Measurements from ENCODE around the gene ADAMTS2.

ADAMTS2 gene

DNA sequence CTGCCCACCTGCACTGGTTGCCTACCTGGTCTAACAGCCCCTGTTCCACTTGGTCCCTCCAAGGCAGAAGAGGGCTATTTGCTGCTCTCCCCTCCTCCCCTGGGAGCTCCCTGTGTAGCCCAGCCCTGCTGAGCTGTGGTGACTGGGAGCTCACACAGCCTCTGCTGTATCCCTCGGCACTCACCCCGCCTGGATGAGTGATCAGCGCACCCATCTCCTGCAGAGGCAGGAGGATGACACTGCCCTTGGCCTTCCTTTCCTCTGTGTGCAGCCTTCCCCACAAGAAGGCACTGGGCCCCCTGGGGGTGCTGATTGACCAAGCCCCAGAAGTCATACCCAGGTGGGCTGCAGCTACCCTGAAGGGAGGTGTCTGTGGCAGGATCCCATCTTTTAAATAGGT lies 134.2 kb downstream of the ADAMTS2 start:
- DNase-seq: no peak

DNA sequence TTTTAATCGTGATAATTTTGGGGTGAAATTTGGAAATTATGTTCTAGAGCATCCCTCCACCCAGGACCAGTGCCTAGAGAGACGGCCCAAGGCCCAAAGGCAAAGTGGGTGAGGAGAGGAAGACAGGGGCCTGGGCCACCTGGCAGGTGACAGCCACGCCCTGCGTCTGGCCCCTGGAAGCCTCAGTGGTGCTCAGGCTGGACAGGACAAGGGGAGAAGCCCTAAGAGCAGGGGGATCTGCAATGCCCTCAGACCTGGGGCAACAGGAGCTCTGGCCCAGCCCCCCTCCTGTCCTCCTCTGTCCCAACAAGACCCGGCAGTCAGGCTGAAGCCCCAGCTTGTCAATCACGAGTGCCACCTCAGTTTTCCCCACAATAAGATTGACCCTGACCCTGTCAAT lies 134.8 kb downstream of the ADAMTS2 start:
- no peak for DNase-seq

DNA sequence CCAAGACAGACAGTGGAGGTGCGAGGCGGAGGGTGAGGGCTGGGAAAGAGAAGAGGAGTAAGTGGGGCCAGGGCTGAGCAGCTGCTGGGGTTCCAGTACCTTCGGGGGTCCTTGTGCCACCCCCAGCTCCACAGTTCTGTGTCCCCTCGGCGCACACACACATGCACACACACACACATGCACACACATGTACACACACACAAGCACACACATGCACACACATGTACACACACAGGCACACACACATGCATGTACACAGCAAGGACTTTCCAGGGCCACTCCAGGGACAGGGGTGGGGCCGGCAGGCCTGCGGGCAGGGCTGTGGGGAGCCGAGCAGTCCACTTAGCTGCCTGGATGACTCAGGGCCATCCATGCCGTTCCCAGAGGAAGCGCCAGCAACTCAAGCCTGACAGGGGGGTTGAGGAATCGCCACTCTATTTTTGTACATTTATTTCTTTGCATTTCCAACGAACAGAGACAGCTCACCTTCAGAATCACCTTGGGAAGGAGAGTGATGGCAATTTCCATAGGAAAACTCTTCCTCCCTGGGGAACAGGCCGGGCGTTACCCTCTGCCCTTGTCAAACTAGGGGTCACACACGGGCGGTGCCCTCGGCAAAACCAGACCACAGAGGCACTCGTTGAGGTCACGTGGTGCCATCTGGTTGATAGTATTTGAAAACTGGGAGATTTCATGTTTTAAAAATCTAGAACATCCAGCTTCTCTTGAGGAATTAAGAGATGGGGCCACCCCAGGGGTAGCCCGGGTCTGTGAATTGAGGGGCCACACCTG lies 135.7 kb downstream of the ADAMTS2 start:
- DNase-seq: no peak

DNA sequence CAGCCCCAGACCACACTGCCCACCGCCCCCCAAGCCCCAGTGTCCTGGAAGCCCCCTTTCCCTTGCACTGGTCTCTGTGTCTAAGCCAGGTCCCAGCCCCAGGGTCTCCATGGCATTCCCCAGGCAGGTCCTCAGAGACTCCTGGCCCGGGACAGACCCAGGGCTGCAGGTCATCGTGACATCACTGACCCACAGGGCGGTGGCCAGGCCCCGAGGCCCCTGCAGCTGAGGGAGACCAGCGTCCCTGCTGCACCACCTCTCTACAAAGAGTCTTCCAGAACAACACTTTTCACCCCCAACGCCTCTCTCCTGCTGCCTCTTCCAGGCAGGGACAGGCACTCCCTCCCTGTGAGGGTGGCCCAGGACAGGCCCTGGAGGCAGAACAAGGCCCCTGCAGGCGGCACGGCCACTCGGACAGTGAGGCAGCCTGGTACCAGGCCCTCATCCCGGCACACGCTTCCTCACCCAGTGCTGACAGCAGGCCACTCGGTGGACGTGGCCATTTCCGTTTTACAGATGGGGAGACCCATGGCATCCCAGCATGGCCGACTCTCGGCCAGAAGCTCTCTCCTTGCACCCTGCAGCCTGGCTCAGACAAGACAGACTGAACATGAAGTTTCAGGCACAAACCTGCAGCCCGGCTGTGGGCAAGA lies 136.4 kb downstream of the ADAMTS2 start:
- no peak for DNase-seq

DNA sequence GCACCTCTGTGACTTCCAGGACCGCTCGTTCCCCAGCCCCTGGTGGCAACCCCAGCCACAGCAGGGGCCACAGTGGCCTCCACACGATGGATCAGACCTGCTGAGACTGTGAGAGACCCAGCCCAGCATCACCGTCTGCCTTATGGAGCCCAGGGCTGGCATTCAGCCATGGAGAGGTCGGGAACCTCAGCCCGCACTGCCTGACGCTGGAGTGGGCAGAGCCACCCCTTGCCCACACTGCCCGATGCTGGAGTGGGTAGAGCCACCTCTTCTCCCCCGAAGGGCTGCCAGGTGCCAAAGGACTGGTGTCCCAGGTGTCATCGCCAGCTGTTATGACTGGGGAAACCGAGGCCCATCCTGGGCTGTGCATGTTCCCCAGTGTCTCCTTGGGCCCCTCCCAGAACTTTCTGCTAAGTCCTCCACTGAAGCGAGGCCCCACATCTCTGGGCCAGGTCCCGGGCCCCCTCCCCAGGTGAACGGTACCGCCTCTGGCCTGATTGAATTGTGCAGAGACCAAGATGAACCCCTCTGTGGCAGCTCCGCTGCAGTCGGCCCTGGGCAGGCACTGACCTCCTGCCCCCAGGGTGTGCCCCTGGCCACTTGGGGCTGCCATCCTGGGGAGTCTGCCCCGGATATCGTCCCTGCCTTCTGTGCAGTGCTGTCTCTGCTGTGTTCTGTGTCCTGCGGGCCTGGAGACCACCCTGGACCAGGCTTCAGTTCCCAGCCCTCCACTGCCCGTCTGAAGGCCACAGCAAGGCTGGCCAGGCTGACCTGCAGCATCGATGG lies 137.1 kb downstream of the ADAMTS2 start:
- DNase-seq: no peak

DNA sequence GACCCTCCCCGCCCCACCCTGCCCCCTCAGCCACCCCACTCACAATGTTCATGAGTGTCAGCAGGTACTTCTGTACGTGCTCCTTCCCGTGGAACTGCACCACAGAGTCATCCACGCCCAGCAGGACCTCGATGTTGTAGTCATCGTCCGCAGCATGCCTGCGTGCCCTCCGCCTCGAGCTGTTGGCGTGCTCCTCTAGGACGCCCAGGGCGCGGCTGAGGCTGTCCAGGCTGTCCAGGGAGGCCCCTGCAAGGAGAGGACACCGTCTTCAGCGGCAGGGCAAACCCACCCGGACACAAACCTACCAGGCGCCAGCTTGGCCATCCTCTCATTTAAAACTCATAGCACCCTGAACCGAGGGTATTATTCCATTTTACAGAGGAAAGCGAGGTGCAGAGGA lies 137.8 kb downstream of the ADAMTS2 start:
- DNase-seq: no peak

DNA sequence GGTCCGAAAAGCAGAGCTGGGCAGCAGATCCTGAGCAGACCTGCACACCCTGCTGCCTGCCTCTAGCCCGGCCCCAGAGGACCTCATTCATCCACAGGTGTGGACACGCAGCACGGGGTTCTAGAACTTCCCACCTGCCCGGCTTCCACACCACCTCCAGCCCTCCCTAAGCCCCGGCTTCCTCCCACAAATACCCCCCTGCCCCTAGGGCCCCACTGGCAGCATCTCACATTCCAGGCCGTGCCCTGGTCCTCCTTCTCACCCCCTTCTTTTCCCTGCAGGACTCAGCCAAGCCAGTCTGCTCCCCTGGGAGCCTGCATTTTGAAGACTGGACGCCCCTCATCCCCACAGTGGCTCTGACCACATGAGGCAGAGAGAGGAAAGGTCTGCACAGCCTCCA lies 138.9 kb downstream of the ADAMTS2 start:
- no peak for DNase-seq

DNA sequence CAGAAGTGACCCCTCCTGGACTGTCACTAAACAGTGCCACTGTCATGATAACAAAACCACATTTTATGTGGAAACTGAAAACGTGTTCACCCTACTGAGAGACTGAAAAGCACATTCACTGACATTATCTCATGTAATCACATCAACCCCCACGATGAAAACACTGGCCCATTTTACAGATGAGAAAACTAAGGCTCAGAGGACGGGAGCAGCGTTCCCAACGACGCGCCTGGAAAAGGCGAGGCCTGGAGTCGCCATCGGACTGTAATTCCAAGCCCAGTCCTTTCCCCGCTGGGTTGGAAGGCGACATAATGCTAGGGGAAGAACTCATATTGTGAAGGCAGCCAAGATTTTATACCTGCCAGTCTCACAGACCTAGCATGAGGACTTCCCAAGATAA lies 140.0 kb downstream of the ADAMTS2 start:
- DNase-seq: no peak

DNA sequence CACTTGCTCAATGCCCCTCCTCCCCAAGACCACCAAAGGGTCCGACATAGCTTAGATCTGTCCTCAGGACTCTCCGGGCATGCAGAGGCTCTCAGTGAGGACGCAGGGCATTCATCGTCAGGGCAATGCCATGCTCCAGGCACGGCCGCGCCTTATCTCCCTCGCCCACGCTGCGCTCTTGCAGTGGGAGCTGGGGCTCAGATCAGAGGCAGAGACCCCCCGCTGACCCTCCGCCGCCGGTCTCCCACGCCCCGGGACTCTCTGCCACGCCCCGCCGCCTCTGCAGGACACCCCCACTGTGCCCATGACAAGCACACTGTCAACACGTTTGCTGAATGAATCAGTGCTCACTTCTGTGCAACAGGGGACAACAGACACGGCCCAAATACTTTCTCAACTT lies 140.7 kb downstream of the ADAMTS2 start:
- no peak for DNase-seq

DNA sequence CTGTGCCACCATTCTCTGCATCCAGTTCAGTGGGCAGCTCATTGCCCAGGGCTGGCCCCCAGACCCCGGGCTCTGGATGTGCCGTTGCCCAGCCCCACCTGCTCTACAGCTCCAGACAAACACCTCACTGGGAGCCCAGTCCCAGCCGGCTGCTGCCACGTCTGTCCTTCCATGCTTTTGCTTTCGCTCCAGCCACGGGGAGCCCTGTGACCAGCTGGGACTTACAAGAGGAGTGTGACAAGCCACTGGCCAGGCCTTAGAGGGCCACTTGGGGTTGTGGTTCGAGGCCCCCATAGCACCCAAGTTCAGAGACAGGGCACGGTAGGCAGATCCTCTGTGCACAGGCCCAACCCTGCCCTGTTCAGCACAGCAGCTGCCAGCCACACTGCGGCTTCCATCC lies 142.0 kb downstream of the ADAMTS2 start:
- DNase-seq: no peak

DNA sequence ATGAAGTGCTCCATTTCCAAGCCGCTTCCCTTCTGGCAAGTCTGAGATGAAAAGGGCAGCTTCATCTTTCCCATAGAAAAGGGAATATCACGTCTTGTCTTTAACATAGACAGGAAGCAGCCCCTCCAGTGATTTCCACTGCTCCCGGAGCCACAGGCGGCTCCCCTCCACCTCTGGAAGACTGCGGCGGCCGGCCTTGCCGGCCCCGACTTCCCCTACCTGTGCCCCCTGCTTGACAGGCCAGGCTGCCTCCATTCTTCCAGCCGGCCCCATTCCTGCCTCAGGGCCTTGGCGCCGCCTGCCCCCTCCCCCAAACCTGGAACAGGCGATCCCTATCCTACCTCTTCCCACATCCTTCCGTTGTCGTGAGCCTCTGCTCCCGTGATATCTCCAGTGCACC lies 143.3 kb downstream of the ADAMTS2 start:
- DNase-seq: no peak

DNA sequence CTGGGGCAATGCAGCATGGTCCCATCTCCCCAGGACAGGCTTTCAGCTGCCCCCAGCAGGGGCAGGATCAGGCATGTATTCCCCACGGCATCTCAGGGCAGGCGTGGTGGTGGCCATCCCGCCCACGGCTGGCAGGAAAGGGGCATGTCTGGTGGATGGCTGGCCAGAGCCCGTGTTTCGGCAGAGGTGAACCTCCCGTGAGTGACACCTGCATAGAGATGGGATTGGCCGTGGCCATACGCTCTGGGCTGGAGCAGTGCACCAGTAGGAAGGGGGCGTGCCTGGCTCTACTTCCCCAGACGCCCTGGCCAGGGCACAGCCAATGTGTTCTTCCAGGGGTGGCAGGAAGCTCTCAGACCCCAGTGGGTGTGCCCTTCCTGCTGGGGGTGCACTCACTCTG lies 146.0 kb downstream of the ADAMTS2 start:
- no peak for DNase-seq

DNA sequence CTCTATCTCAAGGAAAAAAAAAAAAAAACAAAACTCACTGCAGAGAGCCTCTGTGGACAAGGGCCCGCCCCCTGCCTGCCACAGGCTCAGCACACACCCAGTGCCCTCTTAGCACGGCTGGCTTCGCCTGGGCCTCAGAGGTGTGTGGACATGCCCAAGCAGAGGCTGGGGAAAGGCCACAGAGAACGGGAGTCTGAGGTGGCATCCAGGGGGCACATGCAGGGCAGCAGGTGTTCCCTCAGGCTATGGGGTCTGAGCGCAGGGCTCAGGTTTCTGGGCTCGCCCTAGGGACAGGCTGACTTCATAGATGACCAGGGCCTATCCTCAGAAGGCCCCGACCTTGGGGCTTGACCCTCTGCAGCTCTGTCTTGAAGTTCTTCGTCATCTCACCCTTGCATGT lies 146.4 kb downstream of the ADAMTS2 start:
- no peak for DNase-seq

DNA sequence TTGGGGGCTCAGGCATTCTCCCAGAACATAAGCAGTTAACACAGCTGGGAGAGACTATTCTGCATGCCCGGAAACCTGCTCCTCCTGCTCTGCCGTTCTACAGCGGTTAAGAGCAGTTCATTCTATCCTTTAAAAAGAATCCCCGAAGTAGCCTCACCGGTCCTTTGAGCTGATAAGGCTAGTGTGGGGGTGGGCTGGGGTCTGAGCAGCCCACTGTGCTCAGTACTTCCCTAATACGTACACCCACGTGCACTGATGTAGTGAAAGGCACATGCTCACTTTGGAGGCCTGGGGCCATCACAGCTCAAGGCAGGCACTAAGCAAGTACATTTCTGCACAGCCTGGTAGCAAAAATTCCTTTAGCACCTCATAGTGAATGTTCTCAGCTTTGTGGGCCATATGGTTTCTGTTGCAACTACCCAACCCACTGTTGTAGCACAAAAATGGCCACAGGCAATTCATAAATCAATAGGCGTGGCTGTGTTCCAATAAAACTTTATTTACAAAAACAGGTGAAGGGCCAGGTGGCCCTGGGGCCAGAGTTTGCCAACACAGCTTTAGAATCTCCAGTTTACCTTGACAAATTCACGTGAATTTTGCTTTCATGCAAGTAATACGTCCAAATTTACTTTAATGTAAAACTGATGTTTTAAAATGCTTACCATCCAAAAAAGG lies 148.7 kb downstream of the ADAMTS2 start:
- DNase-seq: no peak

DNA sequence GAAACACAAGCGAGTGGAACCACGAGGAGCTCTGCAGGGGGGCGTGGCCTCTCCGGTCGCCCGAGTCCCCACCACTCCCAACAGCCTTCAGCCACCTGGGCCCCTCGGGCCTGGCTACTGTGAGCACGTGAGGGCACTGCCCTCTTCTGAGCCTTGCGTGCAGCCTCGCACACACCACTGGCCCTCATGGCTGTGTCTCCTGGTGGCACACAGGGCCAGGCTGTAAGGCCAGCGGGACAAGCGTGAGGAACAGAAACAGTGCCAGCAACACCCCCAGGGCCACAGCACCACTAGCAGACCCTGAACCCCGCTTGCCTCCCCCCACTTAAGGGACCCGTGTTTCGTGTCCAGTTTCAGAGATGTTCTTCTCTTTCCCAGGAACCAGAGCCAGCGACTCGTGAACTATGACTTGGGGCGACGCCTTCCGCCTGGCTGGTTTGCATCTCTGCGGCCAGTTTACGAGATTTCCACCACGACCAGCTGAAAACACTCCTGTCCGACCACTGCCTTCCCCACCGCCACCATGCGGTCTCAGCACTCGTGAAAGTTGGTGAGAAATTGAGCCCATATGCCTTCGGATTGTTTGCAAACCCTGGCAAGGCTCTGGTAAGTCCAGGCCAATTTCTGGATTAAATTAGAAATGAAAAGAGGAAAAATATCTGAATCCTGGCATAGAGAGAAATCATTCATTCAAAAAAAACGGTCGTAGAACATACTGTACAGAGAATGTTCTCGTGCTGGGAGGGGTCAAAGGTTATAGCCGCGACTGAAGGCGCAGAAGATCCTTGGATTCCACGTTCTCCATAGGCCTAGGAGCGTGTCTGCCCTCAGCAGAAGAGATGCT lies 149.5 kb downstream of the ADAMTS2 start:
- no peak for DNase-seq

DNA sequence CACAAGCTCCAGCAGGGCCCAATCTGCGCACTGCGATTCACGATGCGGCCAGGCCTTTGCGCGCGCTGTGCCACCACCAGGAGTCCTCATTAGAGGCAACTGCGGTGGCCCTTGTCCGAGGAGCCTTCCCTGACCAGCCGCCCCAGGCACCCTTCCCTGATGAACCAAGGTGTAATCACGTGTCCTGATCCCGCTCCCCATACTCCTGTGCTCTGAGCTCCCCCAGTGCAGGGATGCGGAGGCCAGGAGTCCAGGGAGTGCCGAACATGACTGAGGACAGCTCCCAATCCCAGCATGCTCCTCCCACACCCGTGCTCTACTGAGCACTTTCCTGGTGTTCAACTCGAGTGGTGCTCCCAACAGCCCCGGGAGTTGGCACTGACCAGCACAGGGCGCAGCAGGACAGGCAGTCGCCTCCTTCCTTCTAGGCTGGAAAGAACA lies 150.3 kb downstream of the ADAMTS2 start:
- no peak for DNase-seq

DNA sequence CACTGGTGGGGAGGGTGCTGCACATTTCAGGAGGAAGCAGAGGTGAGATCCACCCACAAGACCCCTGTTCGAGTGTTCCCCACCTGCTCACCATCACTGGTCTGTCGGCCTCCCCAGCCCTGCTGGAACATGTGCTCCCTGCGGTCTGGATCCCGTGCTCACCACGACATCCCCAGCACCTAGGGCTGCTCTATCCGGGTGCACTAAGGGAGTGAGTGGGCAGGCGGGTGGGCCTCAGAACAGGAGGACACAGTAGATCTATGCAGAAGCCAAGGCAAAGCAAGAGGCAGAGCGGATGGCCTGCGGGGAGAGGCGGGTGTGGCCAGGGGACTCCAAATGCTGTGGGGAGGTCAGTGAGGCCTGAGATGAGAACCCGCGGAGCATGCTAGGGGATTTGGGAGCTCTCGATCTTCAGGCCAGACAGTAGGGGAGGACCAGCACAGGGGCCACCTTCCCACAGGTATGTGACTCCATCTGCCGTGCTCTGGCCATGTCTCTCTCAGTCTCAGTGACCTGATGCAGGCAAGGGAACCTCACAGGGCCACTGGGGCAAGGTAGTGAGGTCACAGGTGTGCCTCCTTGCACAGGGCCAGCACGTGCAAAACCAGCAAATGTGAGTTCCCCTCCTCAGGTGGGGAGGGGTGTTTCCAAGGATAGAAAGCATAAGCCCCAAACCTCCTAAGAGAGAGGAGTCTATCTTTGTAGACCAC lies 150.9 kb downstream of the ADAMTS2 start:
- DNase-seq: no peak

DNA sequence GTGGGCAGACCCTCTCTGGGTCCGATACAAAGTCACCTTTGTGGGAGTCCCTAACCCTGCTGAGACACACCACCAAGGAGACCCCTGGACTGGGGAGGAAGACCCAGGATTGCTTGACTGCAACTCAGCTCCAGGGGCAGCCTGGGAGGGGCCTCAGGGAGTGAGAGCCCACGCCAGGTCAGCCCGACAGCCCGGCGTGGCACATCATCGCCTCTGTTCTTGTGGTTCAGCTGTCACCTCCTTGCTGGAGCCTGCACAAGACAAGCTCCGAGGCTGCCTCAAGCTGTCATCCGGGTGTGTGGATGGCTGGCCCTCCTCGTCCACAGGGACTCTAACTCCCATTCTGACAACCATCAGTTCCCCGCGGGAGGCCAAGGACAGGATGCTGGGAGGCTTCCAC lies 151.5 kb downstream of the ADAMTS2 start:
- no peak for DNase-seq

DNA sequence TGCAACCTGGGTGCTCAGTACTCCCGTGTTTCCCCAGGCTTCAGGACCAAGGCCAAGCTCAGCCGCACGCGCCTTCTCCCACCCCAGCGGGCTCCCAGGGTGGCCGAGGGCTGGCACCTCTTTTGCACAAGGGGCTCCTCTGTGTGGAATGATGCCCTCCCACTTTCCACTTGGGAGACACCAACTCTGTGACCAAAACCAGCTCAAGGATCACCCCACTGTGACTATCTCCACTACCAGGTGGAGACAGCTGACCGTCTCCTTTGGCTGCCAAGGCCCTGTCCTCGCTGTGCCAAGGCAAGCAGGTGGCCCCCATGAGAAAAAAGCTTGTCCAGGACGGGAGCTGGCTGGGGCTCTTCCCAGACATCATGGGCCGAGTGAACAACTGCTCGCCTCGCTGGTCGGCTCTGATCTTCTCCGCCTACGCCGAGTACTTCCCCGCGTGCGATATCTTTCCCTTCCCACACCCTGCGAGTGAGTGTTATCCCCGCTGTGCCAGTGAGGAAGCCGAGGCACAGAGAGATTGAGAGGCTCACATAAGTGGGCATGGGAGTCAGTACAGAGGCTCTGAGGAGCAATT lies 152.3 kb downstream of the ADAMTS2 start:
- no peak for DNase-seq

DNA sequence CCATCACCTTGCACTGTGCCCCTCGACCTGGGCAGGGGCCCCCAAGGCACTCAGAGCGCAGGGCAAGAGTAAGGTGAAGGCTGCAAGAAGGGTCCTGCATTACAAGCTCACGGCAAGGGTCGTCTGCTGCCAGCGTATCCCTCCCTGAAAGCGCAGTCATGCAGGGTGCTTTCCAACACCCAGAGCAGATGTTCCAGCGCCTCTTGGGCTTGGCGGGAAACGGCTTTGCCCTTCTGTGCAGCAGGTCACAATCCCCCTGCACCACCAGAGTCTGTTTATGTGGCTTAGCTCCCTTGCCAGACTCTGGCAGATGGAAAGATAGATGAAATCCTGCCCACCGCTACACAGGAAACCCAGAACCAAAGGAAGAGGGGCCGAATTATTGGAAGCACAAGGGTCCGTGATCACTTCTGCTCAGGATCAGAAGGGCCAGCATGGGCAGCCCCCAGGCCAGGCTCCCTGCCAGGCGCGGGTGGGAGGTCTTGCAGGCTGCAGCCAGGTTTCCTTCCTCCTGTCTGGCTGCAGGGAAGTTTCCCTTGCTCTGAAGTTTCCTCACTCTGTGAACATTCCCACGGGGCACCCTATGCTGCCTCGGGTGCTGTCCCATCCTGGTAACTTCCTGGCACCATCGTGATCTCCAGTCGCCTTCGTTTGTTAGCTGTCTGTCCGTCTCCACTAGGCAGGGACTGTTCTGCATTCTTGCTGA lies 152.9 kb downstream of the ADAMTS2 start:
- no peak for DNase-seq

All from activated naive CD4-positive, alpha-beta T cell (primary cell).